Smooth muscle cell (in vitro differentiated cells): ENCODE results near the gene PYGO2. TPM values are rescaled to one million over a fixed set of nuclear protein-coding genes. Genes with fewer than 3 reads are reported as not detected.
A peak's percentile ranks its signal among the peaks of the same experiment; 100 is the strongest.

Experiments
- DNase-seq: peaks from one replicate; lab custom pipeline; 2025; ENCODE audit not compliant: unreplicated experiment; lab: John Stamatoyannopoulos, UW
- H2AFZ ChIP-seq: fragments of 200-600 bp; sonication (generic); 2 replicates; pipeline ENCODE4 v1.6.0; 2016; ENCODE audit warnings: antibody characterized with exemption, low read depth, mild to moderate bottlenecking
- H3F3A ChIP-seq: fragments of 200-600 bp; sonication (generic); 2 replicates; pipeline ENCODE4 v1.6.0; 2017; ENCODE audit warnings: antibody characterized with exemption, low read depth
- H3K27ac ChIP-seq: fragments of 200-600 bp; sonication (generic); 2 replicates; pipeline ENCODE4 v1.5.1; 2016; ENCODE audit warnings: low read depth, mild to moderate bottlenecking
- H3K27me3 ChIP-seq: fragments of 200-600 bp; sonication (generic); 2 replicates; pipeline ENCODE4 v1.6.1; 2016; ENCODE audit warnings: low read depth, mild to moderate bottlenecking
- H3K36me3 ChIP-seq: fragments of 200-600 bp; sonication (generic); 2 replicates; pipeline ENCODE4 v1.5.1; 2016; ENCODE audit warnings: low read depth
- H3K4me1 ChIP-seq: fragments of 200-600 bp; sonication (generic); 2 replicates; pipeline ENCODE4 v1.5.1; 2016; ENCODE audit warnings: low read depth
- H3K4me2 ChIP-seq: fragments of 200-600 bp; sonication (generic); 2 replicates; pipeline ENCODE4 v1.6.0; 2016; ENCODE audit warnings: mild to moderate bottlenecking
- H3K4me3 ChIP-seq: fragments of 200-600 bp; sonication (generic); 2 replicates; pipeline ENCODE4 v1.5.1; 2016; ENCODE audit warnings: mild to moderate bottlenecking
- H3K79me2 ChIP-seq: fragments of 200-600 bp; sonication (generic); 2 replicates; pipeline ENCODE4 v1.6.0; 2016; ENCODE audit warnings: low read depth, mild to moderate bottlenecking
- H3K9ac ChIP-seq: fragments of 200-600 bp; sonication (generic); 2 replicates; pipeline ENCODE4 v1.6.0; 2016; ENCODE audit warnings: low read depth
- H3K9me3 ChIP-seq: fragments of 200-600 bp; sonication (generic); replicated peaks from 2 replicates; pipeline ENCODE4 v1.5.1; 2016; ENCODE audit warnings: low read depth
- H4K20me1 ChIP-seq: fragments of 200-600 bp; sonication (generic); 2 replicates; pipeline ENCODE4 v1.6.0; 2016; ENCODE audit warnings: low read depth
- CTCF ChIP-seq: fragments of 200-600 bp; sonication (generic); IDR thresholded peaks from 2 replicates; pipeline ENCODE4 v1.5.1; 2017; ENCODE audit warnings: borderline replicate concordance, mild to moderate bottlenecking, antibody characterized with exemption; ENCODE audit not compliant: insufficient read depth, poor library complexity, severe bottlenecking
- WGBS: methylation state at CpG from one replicate; pipeline ENCODE4 v1.1.7; 2016; ENCODE audit warnings: low lambda C conversion rate; 5-methylcytosine and 5-hydroxymethylcytosine counted together
- polyA plus RNA-seq: library from polyadenylated mRNA; unstranded; fragments of >200 nt; fragmentation: Nextera tagmentation; extraction: Ambion mirVana; gene quantifications from 2 replicates; pipeline ENCODE4 v1.2.1, GENCODE V29; 2016
- total RNA-seq: library from RNA; depleted of rRNA; stranded (reverse); fragments of >200 nt; gene quantifications from 2 replicates; pipeline ENCODE4 v1.2.3, GENCODE V29; 2014

PYGO2 gene
- total and polyA plus RNA-seq, 2 experiments from 2014 or later, result 18.4 to 27.9 TPM

GRCh38 chr1:155004352-155005075, 42.9 kb upstream of the PYGO2 start:
- Histone ChIP-seq H3K4me3 (peak overlapping the region; percentile 73), H4K20me1 (peaks cover 36% of the 10 kb centered on the region), H3K9me3 (no peaks in the 10 kb centered on the region), H3F3A (peaks cover 10% of the 10 kb centered on the region), H3K36me3 (no peaks in the 10 kb centered on the region), H2AFZ (peak overlapping the region; percentile 50), H3K4me2 (peak overlapping the region; percentile 84), H3K79me2 (peaks cover 46% of the 10 kb centered on the region), H3K4me1 (peaks cover 28% of the 10 kb centered on the region), H3K27me3 (no peaks in the 10 kb centered on the region), H3K27ac (peak overlapping the region; percentile 44), H3K9ac (peak overlapping the region; percentile 74)
- 47% methylated on average over 5 of the region's 5 CpGs for WGBS
- TF ChIP-seq CTCF, result no peak
- DNase-seq, result no peak

- no peak for TF ChIP-seq CTCF
- peak overlapping the region; percentile 73 for H3K4me3 ChIP-seq
- no peaks in the 10 kb centered on the region for H3K36me3 ChIP-seq
- peak overlapping the region; percentile 74 for H3K9ac ChIP-seq
- 0% methylated on average over 19 of the region's 34 CpGs for WGBS
- peak overlapping the region; percentile 50 for H2AFZ ChIP-seq
- H3K4me2 ChIP-seq, result peak overlapping the region; percentile 84
- no peaks in the 10 kb centered on the region for H3K27me3 ChIP-seq
- no peak for DNase-seq
- H3K9me3 ChIP-seq, result no peaks in the 10 kb centered on the region
- H3F3A ChIP-seq, result peaks cover 10% of the 10 kb centered on the region
- peaks cover 30% of the 10 kb centered on the region for H4K20me1 ChIP-seq
- H3K27ac ChIP-seq, result peak overlapping the region; percentile 45
- peaks cover 23% of the 10 kb centered on the region for H3K4me1 ChIP-seq
- H3K79me2 ChIP-seq, result peaks cover 41% of the 10 kb centered on the region
Observed at GRCh38 chr1:155003766-155004351, 42.3 kb upstream of the PYGO2 start.

GRCh38 chr1:155003227-155003765, 41.7 kb upstream of the PYGO2 start:
- TF ChIP-seq CTCF, result no peak
- peak overlapping the region; percentile 73 for H3K4me3 ChIP-seq
- H3K9me3 ChIP-seq, result no peaks in the 10 kb centered on the region
- peaks cover 24% of the 10 kb centered on the region for H4K20me1 ChIP-seq
- H3K79me2 ChIP-seq, result peaks cover 40% of the 10 kb centered on the region
- H3K27me3 ChIP-seq, result no peaks in the 10 kb centered on the region
- WGBS, result under 1% methylated on average over 20 of the region's 37 CpGs
- peaks cover 17% of the 10 kb centered on the region for H3K4me1 ChIP-seq
- peak overlapping the region; percentile 84 for H3K4me2 ChIP-seq
- peak; percentile 51 for DNase-seq
- peaks cover 10% of the 10 kb centered on the region for H3F3A ChIP-seq
- peak overlapping the region; percentile 74 for H3K9ac ChIP-seq
- peak overlapping the region; percentile 50 for H2AFZ ChIP-seq
- H3K36me3 ChIP-seq, result no peaks in the 10 kb centered on the region
- H3K27ac ChIP-seq, result peak overlapping the region; percentile 45
